Subcutaneous adipose tissue (tissue), 4 donors: ENCODE measurements around the gene LRRC26. TPM values are rescaled to one million over a fixed set of nuclear protein-coding genes. Genes with fewer than 3 reads are reported as not detected.

Experiments used
- total RNA-seq, 4 donors: library from RNA; depleted of rRNA; stranded (reverse); fragments of >200 nt; gene quantifications; one replicate each; pipeline ENCODE4 v1.1.0, GENCODE V29; 2016
- TF ChIP-seq, protein P1 (sequence below): fragments of 450-650 bp; IDR thresholded peaks from one replicate; pipeline ENCODE4 v1.5.1; 2016; ENCODE audit warnings: low read depth, mild to moderate bottlenecking, control low read depth, antibody characterized with exemption, moderate library complexity

Gene LRRC26
- total RNA-seq, 4 donors from 2014 or later: not detected

GRCh38 chr9:137159105-137160053 lies 10.5 kb downstream of the LRRC26 start:
- TF ChIP-seq, protein P1, sequence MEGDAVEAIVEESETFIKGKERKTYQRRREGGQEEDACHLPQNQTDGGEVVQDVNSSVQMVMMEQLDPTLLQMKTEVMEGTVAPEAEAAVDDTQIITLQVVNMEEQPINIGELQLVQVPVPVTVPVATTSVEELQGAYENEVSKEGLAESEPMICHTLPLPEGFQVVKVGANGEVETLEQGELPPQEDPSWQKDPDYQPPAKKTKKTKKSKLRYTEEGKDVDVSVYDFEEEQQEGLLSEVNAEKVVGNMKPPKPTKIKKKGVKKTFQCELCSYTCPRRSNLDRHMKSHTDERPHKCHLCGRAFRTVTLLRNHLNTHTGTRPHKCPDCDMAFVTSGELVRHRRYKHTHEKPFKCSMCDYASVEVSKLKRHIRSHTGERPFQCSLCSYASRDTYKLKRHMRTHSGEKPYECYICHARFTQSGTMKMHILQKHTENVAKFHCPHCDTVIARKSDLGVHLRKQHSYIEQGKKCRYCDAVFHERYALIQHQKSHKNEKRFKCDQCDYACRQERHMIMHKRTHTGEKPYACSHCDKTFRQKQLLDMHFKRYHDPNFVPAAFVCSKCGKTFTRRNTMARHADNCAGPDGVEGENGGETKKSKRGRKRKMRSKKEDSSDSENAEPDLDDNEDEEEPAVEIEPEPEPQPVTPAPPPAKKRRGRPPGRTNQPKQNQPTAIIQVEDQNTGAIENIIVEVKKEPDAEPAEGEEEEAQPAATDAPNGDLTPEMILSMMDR: no peak

- TF ChIP-seq, protein P1: no peak
These were observed 11.2 kb downstream of the LRRC26 start for GRCh38 chr9:137158625-137159024.

DNA sequence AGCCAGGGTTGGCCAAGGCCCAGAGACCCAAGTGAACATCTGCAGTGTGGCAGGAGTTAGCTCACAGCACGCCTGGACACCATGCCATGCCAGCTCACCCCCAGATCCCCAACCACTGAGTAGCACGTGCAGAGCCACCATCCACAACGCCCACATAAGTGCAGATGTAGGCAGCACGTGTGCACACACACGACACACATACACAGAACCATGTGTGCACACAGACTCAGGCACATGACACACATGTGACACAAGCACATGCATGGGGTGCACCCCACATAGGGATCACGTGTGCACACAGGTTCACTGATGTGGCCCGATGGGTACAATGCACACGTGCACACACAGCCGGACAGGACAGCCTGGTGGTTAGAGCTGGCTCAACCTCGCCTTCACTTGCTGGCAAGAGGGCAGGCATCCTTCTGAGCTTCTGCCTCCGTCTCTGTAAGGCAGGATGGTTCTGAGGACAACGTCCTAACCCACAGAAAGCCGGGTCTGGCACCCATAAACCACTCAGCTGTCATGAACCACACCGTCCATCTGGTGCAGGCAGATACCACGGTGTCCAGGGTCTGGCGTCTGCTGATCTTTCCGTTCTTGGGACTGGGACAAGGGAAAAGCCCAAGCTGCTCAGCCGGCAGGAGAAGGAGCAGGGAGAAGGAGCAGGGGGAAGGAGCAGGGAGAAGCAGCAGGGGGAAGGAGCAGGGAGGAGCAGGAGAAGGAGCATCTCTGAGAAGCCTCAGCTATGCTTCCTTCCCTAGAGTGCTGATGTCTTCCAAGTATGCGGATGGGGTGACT lies 12.0 kb downstream of the LRRC26 start:
- TF ChIP-seq, protein P1: no peak

DNA sequence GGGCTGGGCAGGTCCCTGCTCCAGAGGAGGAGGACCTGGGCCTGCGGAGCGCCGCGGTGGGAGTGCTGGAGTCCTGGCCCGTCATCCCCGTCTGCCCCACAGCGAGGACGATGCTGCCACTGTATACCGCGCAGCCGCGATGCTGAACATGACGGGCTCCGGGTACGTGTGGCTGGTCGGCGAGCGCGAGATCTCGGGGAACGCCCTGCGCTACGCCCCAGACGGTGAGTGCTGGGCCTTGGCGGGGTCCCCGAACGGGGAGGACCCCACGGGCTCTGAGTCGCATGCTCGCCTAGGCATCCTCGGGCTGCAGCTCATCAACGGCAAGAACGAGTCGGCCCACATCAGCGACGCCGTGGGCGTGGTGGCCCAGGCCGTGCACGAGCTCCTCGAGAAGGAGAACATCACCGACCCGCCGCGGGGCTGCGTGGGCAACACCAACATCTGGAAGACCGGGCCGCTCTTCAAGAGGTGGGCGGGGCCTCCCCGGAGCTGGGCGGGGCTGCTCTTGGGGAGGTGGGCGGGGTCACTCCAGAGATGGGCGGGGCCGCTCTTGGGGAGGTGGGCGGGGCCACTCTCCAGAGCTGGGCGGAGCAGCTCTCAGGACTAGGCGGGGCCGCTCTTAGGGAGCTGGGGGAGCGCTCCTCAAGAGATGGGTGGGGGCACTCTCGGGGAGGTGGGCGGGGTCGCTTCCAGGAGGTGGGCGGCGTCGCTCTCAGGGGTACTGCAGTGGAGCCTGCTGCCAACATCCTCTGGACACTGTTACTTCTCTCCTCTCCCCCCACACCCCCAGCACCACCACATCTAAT lies 13.1 kb downstream of the LRRC26 start:
- TF ChIP-seq, protein P1: no peak

DNA sequence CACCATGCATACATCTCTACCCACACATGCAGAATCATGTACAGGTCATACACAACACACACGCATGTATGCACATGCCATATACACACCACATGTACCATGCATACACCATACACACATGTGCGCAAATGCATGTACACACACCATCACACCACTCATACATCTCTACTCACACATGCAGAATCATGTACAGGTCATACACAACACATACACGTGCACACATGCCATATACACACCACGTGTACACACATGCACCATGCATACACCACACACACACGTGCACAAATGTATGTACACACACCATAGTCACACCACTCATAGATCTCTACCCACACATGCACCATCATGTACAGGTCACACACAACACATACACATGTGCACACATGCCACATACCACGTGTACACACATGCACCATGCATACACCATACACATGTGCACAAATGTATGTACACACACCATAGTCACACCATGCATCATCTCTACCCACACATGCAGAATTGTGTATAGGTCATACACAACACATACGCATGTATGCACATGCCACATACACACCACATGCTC lies 16.9 kb downstream of the LRRC26 start:
- TF ChIP-seq, protein P1: no peak

DNA sequence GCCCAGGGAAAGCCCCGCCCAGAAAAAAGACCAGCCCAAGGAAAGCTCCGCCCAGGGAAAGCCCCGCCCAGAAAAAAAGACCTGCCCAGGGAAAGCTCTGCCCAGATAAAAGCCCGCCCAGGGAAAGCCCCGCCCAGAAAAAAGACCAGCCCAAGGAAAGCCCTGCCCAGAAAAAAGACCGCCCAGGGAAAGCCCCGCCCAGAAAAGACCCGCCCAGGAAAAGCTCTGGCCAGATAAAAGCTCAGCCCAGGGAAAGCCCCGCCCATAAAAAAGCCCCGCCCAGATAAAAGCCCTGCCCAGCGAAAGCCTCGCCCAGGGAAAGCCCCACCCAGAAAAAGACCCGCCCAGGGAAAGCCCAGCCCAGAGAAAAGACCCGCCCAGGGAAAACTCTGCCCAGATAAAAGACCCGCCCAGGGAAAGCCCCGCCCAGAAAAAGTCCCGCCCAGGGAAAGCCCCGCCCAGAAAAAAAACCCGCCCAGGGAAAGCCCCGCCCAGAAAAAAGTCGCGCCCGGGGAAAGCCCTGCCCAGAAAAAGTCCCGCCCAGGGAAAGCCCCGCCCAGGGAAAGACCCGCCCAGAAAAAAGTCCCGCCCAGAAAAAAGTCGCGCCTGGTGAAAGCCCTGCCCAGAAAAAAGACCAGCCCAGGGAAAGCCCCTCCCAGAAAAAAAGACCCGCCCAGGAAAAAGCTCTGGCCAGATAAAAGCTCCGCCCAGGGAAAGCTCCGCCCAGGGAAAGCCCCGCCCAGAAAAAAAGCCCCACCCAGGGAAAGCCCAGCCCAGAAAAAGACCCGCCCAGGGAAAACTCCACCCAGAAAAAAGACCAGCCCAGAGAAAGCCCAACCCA lies 19.0 kb downstream of the LRRC26 start:
- TF ChIP-seq, protein P1: no peak
